AG10803 (cell line): ENCODE measurements around the gene ABCA2.

ENCODE experiments used
- DNase-seq: peaks from one replicate; pipeline ENCODE4 v3.0.0; 2010; ENCODE audit warnings: low read depth
- H3K4me3 ChIP-seq: 2 replicates; pipeline ENCODE4 v1.5.1; 2011; ENCODE audit warnings: mild to moderate bottlenecking, low read length, control low read depth
- CTCF ChIP-seq: conservative IDR thresholded peaks from 2 replicates; pipeline ENCODE4 v1.5.1; 2011; ENCODE audit warnings: mild to moderate bottlenecking, low read length, control low read depth, inconsistent platforms

ABCA2 gene

GRCh38 chr9:136984464-136985026 lies 43.5 kb downstream of the ABCA2 start:
- H3K4me3 ChIP-seq: no peak overlapping the region
- no peak for TF ChIP-seq CTCF
- DNase-seq: no peak

GRCh38 chr9:136983656-136984314 lies 44.3 kb downstream of the ABCA2 start:
- no peak overlapping the region for H3K4me3 ChIP-seq
- DNase-seq: no peak

GRCh38 chr9:136983167-136983566 lies 44.9 kb downstream of the ABCA2 start:
- DNase-seq: no peak
- TF ChIP-seq CTCF: no peak
- no peak overlapping the region for H3K4me3 ChIP-seq

More at GRCh38 chr9:136983656-136984314, 44.3 kb downstream of the ABCA2 start:
- TF ChIP-seq CTCF: no peak

- TF ChIP-seq CTCF: no peak
- no peak for DNase-seq
- no peak within 1 kb of the TSS for H3K4me3 ChIP-seq
Observed at GRCh38 chr9:136982232-136983051, 45.6 kb downstream of the ABCA2 start, which contains the start of gene LCNL1. Gene LCNL1 (plus strand): TSS chr9:136982993. CDS start chr9:136983587, 594 bp downstream.

- no peak for TF ChIP-seq CTCF
- no peak for DNase-seq
- no peak overlapping the region for H3K4me3 ChIP-seq
Observed at GRCh38 chr9:136981588-136982231, 46.3 kb downstream of the ABCA2 start.

GRCh38 chr9:136980669-136981478 lies 47.2 kb downstream of the ABCA2 start:
- TF ChIP-seq CTCF: no peak
- no peak overlapping the region for H3K4me3 ChIP-seq
- DNase-seq: no peak
